GM18520 (cell line): ENCODE results near the gene KRTAP5-10.
"Not testable (repeated sequence)": the region's sequence is repeated elsewhere in the genome, so short reads cannot be mapped to it uniquely, and the experiment has no call there.

Experiments used
- ATAC-seq: cut with Tn5 transposase; IDR thresholded peaks from one replicate; pipeline ENCODE4 v1.9.1; 2021; ENCODE audit not compliant: unreplicated experiment

KRTAP5-10 gene

DNA sequence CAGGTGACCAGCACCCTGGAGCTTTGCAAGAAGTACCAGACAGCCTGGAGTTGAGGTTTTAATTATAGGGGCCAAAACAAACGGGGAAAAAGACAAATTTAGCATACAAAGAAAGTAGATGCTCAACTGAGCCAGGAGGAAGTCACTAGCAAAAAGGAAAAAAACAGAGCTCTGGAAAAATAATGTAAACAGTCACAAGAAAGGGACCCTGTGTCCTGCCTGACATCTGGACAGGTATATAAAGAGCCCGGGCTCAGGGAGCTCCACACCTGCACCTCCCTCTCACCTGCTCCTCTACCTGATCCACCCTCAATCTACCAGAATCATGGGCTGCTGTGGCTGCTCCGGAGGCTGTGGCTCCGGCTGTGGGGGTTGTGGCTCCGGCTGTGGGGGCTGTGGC is at the start of gene KRTAP5-10:
Gene KRTAP5-10 (plus strand): TSS at position 301 of the 400 bp plus-strand sequence. CDS start 25 bp downstream, at position 326.
- ATAC-seq: no peak

DNA sequence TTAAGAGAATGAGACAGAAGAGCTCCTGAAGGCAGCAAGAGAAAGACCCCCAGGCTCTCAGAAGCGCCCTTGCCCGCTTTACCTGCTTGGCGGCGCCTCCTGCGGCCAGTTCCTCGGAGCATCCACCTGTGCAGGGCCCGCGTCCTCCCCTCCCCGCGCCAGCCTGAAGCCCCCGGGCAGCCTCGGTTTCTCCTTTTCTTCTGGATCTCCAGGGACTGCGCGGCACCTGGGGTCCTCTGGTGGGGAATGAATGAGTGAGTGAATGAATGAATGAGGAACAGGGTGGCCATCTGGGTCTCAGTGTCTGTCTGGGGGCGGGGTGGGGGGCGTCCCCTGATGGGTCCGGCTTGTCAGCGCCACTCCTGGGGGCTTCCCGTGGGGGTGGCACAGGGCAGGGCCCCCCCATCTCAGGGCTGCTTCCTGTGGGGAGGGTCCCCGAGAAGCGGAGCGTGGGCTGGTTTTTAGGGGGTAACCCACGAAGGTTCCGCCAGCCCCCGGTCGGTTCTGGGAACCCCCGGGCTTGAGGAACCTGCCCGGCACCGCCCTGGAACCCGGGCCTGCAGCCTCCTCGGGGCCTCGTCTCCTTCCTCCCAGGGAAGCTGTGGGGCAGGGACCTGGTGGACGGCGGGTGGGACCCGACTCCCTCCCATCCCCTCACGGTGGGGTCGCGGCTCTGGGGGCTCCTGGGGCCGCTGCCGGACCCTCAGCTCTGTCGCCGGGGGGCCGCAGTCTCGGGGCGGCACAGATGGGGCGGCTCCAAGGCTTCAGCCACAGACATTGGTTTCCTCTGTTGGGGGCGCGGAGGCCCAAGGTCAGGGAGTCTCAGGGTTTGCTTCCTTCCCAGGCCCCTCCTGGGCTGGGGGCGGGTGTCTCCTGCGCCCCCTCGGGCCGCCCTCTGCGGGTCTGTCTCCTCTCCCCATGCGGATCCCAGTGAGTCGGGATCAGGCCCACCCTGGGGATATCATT is 46.6 kb upstream of the KRTAP5-10 start:
- no peak for ATAC-seq

- ATAC-seq: no peak
Observed at GRCh38 chr11:71519546-71519945, 45.8 kb upstream of the KRTAP5-10 start.

- no peak for ATAC-seq
Observed at GRCh38 chr11:71525188-71525937, 40.0 kb upstream of the KRTAP5-10 start.

DNA sequence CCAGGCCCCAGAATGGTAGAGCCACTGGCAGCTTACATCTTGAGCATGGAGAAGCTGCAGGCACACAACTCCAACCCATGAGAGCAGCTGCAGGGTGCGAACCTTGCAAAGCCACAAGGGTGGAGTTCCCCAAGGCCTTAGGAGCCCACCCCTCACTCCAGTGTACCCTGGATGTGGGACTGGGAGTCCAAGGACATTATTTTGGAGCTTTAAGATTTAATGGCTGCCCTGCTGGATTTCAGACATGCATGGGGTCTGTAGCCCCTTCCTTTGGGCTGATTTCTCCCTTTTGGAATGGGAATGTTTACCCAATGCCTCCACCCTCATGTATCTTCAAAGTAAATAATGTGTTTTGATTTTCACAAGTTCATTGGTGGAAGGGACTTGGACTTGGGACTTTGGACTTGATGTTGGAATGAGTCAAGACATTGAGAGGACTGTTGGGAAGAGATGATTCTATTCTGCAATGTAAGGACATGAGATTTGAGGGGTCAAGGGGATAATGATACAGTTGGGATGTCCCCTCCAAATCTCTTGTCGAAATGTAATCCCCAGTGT is 39.3 kb upstream of the KRTAP5-10 start:
- no peak for ATAC-seq

- ATAC-seq: not testable (repeated sequence)
Observed at GRCh38 chr11:71526796-71527575, 38.4 kb upstream of the KRTAP5-10 start, which contains the start of gene KRTAP5-7. TSS of gene KRTAP5-7 (plus strand) at chr11:71527267. CDS start at chr11:71527301, 34 bp downstream.

DNA sequence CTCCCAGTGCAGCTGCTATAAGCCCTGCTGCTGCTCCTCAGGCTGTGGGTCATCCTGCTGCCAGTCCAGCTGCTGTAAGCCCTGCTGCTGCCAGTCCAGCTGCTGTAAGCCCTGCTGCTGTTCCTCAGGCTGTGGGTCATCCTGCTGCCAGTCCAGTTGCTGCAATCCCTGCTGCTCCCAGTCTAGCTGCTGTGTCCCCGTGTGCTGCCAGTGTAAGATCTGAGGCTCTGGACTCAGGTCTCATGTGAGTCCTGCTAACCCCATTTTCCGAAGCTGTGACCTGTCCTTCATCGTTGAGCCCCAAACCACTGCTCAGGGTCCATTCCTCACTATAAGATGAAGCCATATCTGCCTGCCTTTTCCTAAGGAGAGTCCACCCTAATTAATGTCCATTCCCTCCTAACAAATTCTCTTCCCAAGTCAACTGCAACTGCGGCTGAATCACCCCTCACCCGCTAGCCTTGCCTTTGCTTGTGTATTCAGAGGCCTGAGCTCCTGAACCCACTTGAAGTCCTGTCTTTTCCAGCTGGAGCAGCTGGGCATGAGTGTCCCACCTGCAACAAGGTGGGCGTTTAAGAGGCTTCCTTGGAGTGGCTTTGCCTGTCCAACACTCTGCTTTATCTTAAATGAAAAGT is 37.7 kb upstream of the KRTAP5-10 start:
- ATAC-seq: no peak

- no peak for ATAC-seq
Observed at GRCh38 chr11:71530602-71531001, 34.8 kb upstream of the KRTAP5-10 start.

GRCh38 chr11:71532036-71532610 is 33.2 kb upstream of the KRTAP5-10 start:
- no peak for ATAC-seq

DNA sequence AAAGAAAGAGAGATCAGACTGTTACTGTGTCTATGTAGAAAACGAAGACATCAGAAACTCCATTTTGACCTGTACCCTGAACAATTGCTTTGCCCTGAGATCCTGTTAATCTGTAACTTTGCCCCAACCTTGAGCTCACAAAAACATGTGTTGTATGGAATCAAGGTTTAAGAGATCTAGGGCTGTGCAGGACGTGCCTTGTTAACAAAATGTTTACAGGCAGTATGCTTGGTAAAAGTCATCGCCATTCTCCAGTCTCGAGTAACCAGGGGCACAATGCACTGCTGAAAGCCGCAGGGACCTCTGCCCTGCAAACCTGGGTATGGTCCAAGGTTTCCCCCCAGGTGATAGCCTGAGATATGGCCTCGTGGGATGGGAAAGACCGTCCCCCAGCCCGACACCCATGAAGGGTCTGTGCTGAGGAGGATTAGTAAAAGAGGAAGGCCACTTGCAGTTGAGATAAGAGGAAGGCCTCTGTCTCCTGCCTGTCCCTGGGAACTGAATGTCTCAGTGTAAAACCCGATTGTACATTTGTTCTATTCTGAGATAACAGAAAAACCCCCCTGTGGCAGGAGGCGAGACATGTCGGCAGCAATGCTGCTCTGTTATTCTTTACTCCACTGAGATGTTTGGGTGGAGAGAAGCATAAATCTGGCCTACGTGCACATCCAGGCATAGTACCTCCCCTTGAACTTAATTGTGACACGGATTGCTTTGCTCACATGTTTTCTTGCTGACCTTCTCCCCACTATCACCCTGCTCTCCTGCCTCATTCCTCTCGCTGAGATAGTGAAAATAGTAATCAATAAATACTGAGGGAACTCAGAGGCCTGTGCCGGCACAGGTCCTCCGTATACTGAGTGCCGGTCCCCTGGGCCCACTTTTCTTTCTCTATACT is 30.4 kb upstream of the KRTAP5-10 start:
- not testable (repeated sequence) for ATAC-seq

DNA sequence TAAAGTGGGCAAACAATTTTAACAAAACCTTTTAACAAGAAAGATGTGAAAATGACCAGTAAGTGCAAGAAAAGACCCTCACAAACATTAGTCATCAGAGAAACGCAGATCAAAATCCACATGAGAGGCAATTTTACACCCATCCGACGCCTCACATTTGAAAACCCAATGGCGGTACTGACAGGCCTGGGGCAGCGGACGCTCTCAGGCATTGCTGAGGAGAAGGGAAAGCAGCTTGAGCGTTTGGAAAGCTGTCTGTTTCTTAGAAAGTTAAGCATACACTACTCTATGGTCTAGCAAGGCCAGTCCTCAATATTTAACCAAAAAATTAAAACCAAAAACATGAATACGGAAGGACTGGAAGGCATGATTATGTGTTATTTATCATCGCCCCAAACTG is 29.5 kb upstream of the KRTAP5-10 start:
- no peak for ATAC-seq

- ATAC-seq: no peak
Observed at GRCh38 chr11:71537537-71537936, 27.8 kb upstream of the KRTAP5-10 start.

- ATAC-seq: not testable (repeated sequence)
Observed at GRCh38 chr11:71537977-71538665, 27.2 kb upstream of the KRTAP5-10 start, which contains the start of gene KRTAP5-8. TSS of gene KRTAP5-8 (plus strand) at chr11:71538025. CDS start at chr11:71538056, 31 bp downstream.

- no peak for ATAC-seq
Observed at GRCh38 chr11:71538666-71538990, 26.7 kb upstream of the KRTAP5-10 start.

GRCh38 chr11:71539017-71539416 is 26.3 kb upstream of the KRTAP5-10 start:
- no peak for ATAC-seq

DNA sequence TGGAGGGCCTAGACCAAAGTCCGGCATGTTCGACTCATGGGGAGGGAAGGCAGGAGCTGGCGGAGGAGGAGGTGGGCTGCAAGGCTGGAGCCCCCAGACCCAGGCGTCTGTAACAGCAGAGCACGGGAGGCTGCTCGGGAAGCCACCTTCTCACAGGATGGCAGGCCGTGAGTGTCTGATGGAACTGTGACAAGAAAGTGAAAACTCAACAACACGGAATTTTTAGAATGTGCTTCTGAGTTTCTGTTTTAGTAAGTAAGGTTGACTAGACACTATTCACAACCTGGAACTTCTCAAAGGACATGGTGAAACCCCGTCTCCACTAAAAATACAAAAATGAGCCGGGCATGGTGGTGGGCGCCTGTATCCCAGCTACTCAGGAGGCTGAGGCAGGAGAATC is 25.4 kb upstream of the KRTAP5-10 start:
- ATAC-seq: not testable (repeated sequence)

GRCh38 chr11:71540521-71541304 is 24.6 kb upstream of the KRTAP5-10 start:
- not testable (repeated sequence) for ATAC-seq
